Karpas-422 (cell line): ENCODE data around the gene EEF1A2. TPM values are rescaled to one million over a fixed set of nuclear protein-coding genes. Genes with fewer than 3 reads are reported as not detected.

Experiments used
- DNase-seq: peaks from one replicate; pipeline ENCODE4 v3.0.0-alpha.2; 2015
- H2AFZ ChIP-seq: fragments of 200-600 bp; sonication (generic); 2 replicates; pipeline ENCODE4 v1.6.1; 2014; ENCODE audit warnings: antibody characterized with exemption, low read length, mixed read lengths
- H3K27ac ChIP-seq: fragments of 200-600 bp; sonication (generic); 2 replicates; pipeline ENCODE4 v1.5.1; 2014; ENCODE audit warnings: mild to moderate bottlenecking, low read length, moderate library complexity
- H3K27me3 ChIP-seq: fragments of 200-600 bp; sonication (generic); 2 replicates; pipeline ENCODE4 v1.6.1; 2014; ENCODE audit warnings: low read length, mixed read lengths
- H3K36me3 ChIP-seq: fragments of 200-600 bp; sonication (generic); 2 replicates; pipeline ENCODE4 v1.6.1; 2014; ENCODE audit warnings: low read length, mixed read lengths; ENCODE audit not compliant: insufficient read depth
- H3K4me1 ChIP-seq: fragments of 200-600 bp; sonication (generic); 2 replicates; pipeline ENCODE4 v1.6.1; 2014; ENCODE audit warnings: mild to moderate bottlenecking, low read length, mixed read lengths
- H3K4me2 ChIP-seq: fragments of 200-600 bp; sonication (generic); 2 replicates; pipeline ENCODE4 v1.6.1; 2014; ENCODE audit warnings: low read length, low read depth, mild to moderate bottlenecking; ENCODE audit not compliant: poor library complexity, severe bottlenecking
- H3K4me3 ChIP-seq: fragments of 200-600 bp; sonication (generic); 2 replicates; pipeline ENCODE4 v1.5.1; 2014; ENCODE audit warnings: mild to moderate bottlenecking, antibody characterized with exemption, low read length, mixed read lengths
- H3K79me2 ChIP-seq: fragments of 200-600 bp; sonication (generic); 2 replicates; pipeline ENCODE4 v1.6.1; 2014; ENCODE audit warnings: mild to moderate bottlenecking, low read length, mixed read lengths
- H3K9ac ChIP-seq: fragments of 200-600 bp; sonication (generic); 2 replicates; pipeline ENCODE4 v1.6.0; 2014; ENCODE audit warnings: low read length
- H3K9me2 ChIP-seq: fragments of 200-600 bp; sonication (generic), shearing (Covaris generic); replicated peaks from 2 replicates; pipeline ENCODE4 v1.6.0; 2014; ENCODE audit warnings: mild to moderate bottlenecking, low read length, moderate library complexity; ENCODE audit not compliant: insufficient read depth
- H3K9me3 ChIP-seq: fragments of 300-700, 200-600 bp; sonication (generic); 2 replicates; pipeline ENCODE4 v1.6.1; 2014; ENCODE audit warnings: low read length, mixed read lengths
- H4K20me1 ChIP-seq: fragments of 200-600 bp; sonication (generic); 2 replicates; pipeline ENCODE4 v1.6.1; 2014; ENCODE audit warnings: mild to moderate bottlenecking, antibody characterized with exemption, low read length, low read depth; ENCODE audit not compliant: insufficient read depth
- total RNA-seq: library from RNA; depleted of rRNA; stranded (reverse); fragments of >200 nt; shearing (Covaris generic); gene quantifications from 2 replicates; pipeline ENCODE4 v1.2.3, GENCODE V29; 2014; ENCODE audit warnings: low replicate concordance; rRNA removed

Gene EEF1A2
- total RNA-seq: 0.71 TPM in 1 of 2 replicates, not detected in the other

GRCh38 chr20:63498960-63499337, at the start of gene EEF1A2:
TSS of gene EEF1A2 (minus strand) at chr20:63499083. CDS start at chr20:63497763, 1,320 bp downstream.
- Histone ChIP-seq H3K4me1 (peaks cover 12% of the 10 kb centered on the region), H2AFZ (no peak within 1 kb of the TSS), H3K36me3 (no peaks in the 10 kb centered on the region), H3K4me3 (no peak within 1 kb of the TSS), H3K9ac (no peak within 1 kb of the TSS), H3K9me3 (no peaks in the 10 kb centered on the region), H3K79me2 (no peaks in the 10 kb centered on the region), H3K9me2 (no peaks in the 10 kb centered on the region), H3K4me2 (no peak within 1 kb of the TSS), H3K27ac (no peak within 1 kb of the TSS), H4K20me1 (no peaks in the 10 kb centered on the region; the same call in 1 of the 2 replicates), H3K27me3 (no peaks in the 10 kb centered on the region)
- no peak for DNase-seq

DNA sequence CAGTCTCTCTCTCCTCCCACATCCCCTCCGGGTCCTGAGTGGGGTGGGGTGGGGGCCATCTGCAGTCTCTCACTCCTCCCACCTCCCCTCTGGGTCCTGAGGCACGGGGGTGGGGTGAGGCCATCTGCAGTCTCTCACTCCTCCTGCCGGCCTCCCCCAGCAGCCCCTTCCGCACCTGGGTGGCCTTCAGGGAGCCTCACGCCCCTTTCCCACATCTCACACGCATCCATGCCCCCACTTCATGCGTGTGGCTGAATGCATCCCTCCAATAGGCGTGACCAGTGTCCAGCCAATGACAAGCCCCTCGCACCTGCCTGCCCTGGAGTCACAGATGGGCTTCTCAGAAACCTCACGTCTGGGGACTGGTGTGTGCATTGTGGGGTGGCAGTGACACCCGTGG, 49.7 kb upstream of the EEF1A2 start:
- H3K9me3 ChIP-seq: no peaks in the 10 kb centered on the region
- H3K4me1 ChIP-seq: peaks cover 53% of the 10 kb centered on the region
- no peaks in the 10 kb centered on the region for H3K9me2 ChIP-seq
- no peak overlapping the region for H3K27ac ChIP-seq
- H3K79me2 ChIP-seq: no peaks in the 10 kb centered on the region
- H3K9ac ChIP-seq: no peak overlapping the region
- no peaks in the 10 kb centered on the region for H3K36me3 ChIP-seq
- H3K4me3 ChIP-seq: no peak overlapping the region
- H4K20me1 ChIP-seq: peaks cover 6% of the 10 kb centered on the region; the same call in 1 of the 2 replicates
- no peak overlapping the region for H2AFZ ChIP-seq
- H3K4me2 ChIP-seq: no peak overlapping the region
- no peak for DNase-seq
- H3K27me3 ChIP-seq: no peaks in the 10 kb centered on the region

GRCh38 chr20:63547725-63548480, 49.0 kb upstream of the EEF1A2 start, which contains the start of gene SRMS:
TSS of gene SRMS (minus strand) at chr20:63547749. CDS start at chr20:63547463, 286 bp downstream.
- Histone ChIP-seq H3K79me2 (no peaks in the 10 kb centered on the region), H3K27me3 (no peaks in the 10 kb centered on the region), H3K36me3 (no peaks in the 10 kb centered on the region), H3K4me2 (peak within 1 kb of the TSS; percentile 40), H3K9me3 (no peaks in the 10 kb centered on the region), H3K9ac (no peak within 1 kb of the TSS; the same call in 1 of the 2 replicates), H3K27ac (no peak within 1 kb of the TSS), H3K9me2 (no peaks in the 10 kb centered on the region), H3K4me3 (no peak within 1 kb of the TSS), H3K4me1 (peaks cover 51% of the 10 kb centered on the region), H2AFZ (no peak within 1 kb of the TSS), H4K20me1 (peaks cover 6% of the 10 kb centered on the region; the same call in 1 of the 2 replicates)
- no peak for DNase-seq

DNA sequence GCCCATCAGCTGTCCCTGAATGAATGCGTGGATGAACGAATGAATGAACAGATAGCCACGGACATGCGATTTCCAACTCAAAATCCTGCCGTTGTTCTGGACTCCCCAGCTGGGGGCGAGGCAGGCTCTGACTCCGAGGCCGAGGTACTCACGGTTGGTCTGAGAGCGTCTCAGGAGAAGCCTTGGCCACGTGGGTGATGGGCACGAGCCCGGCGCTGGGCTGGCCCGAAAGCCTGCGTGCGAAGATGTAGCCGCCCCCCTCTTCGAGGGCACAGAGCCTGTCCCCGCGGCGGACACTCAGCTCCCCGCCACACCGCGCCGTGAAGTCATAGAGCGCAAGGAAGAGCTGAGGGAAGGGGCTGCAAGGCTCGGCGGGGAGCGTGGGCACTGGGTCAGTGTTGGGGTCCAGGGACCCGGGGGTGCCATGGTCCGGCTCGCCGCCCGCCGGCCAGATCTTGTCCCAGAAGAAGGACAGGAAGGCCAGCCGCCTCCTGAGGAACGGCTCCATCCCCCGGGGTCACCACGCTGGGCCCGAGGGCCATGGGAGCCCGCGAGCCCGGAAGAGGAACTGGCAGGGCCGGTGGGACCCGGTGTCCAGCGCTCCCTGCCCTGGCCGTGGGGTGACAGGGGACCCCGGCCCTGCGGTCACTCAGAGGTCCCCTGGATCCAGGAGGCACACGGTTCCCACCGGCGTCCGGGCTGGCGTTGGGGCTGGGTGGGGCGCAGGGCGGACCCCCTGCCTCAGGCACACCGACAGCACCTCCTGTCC, 48.3 kb upstream of the EEF1A2 start:
- Histone ChIP-seq H3K4me1 (peaks cover 50% of the 10 kb centered on the region), H3K4me3 (no peak overlapping the region)

GRCh38 chr20:63546256-63546955, 47.5 kb upstream of the EEF1A2 start:
- H4K20me1 ChIP-seq: 0 out of 2 replicates have a peak, but pooled peaks cover 5% of the 10 kb centered on the region
- no peak overlapping the region for H3K4me3 ChIP-seq
- peak overlapping the region; percentile 40 for H3K4me2 ChIP-seq
- no peaks in the 10 kb centered on the region for H3K9me2 ChIP-seq
- H2AFZ ChIP-seq: no peak overlapping the region
- H3K79me2 ChIP-seq: no peaks in the 10 kb centered on the region
- DNase-seq: no peak
- H3K9me3 ChIP-seq: no peaks in the 10 kb centered on the region
- no peak overlapping the region; the same call in 1 of the 2 replicates for H3K9ac ChIP-seq
- H3K27ac ChIP-seq: peak overlapping the region; percentile 57; the same call in 1 of the 2 replicates
- H3K36me3 ChIP-seq: no peaks in the 10 kb centered on the region
- H3K4me1 ChIP-seq: peaks cover 47% of the 10 kb centered on the region
- H3K27me3 ChIP-seq: no peaks in the 10 kb centered on the region

More for the DNA sequence above, 48.3 kb upstream of the EEF1A2 start:
- Histone ChIP-seq H3K4me2 (no peak overlapping the region), H3K27me3 (no peaks in the 10 kb centered on the region), H3K27ac (no peak overlapping the region), H4K20me1 (0 out of 2 replicates have a peak, but pooled peaks cover 3% of the 10 kb centered on the region), H3K9me2 (no peaks in the 10 kb centered on the region), H3K36me3 (no peaks in the 10 kb centered on the region), H2AFZ (no peak overlapping the region), H3K9ac (no peak overlapping the region; the same call in 1 of the 2 replicates), H3K79me2 (no peaks in the 10 kb centered on the region), H3K9me3 (no peaks in the 10 kb centered on the region)
- DNase-seq: no peak

DNA sequence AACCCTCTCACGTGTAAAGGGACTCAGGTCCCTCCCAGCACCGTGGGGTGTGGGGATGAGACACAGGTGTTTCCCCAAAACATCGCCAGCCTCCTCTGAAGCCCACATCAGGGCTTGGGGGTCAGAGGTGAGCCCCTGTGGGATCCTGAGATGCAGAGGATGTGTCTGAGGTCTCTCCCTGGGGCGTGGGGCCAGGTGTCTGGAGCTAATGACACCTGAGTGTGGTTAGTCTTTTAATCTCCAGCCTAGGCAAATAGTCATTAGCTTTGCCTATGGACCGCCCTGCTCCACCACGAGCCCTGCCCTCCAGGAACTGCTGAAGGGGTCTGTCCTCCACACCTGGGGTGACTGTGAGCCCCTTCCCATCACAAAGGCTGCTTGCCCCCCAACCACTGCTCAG, 46.9 kb upstream of the EEF1A2 start:
- Histone ChIP-seq H3K9me2 (no peaks in the 10 kb centered on the region), H3K4me3 (no peak overlapping the region; the same call in 1 of the 2 replicates), H4K20me1 (0 out of 2 replicates have a peak, but pooled peaks cover 5% of the 10 kb centered on the region), H3K4me2 (peak overlapping the region; percentile 40), H3K4me1 (peaks cover 42% of the 10 kb centered on the region), H2AFZ (no peak overlapping the region), H3K79me2 (no peaks in the 10 kb centered on the region), H3K9ac (no peak overlapping the region), H3K27ac (peak overlapping the region; percentile 57; the same call in 1 of the 2 replicates), H3K9me3 (no peaks in the 10 kb centered on the region), H3K27me3 (no peaks in the 10 kb centered on the region), H3K36me3 (no peaks in the 10 kb centered on the region)
- peak; percentile 73 for DNase-seq

DNA sequence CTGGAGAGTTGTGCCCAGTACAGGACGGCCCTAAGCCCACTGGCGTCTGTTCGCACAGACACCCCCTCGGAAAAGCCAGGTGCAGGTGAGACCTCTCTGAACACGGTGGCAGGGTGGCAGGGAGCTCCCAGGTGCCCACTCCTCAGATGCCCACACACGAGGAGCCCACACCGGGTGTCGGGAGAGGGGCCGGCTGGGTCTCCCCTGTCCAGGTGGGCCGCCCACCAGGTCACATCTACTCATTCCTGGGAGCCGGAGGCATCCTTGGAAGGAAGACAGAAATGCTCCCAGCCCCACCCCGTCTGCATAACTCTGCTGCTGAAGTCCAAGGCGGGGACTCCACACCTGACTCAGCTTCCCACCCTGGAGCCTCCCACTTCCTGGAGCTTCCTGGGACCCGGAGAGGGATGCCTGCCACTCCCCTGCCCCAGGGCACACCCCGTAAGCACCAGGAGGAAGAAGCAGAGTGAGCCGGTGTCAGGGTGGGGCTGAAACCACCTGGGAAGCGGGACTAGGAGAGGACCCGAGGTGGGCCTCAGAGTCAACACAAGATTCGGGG, 46.2 kb upstream of the EEF1A2 start:
- Histone ChIP-seq H2AFZ (no peak overlapping the region), H3K9me3 (no peaks in the 10 kb centered on the region), H3K79me2 (no peaks in the 10 kb centered on the region), H3K4me2 (peak overlapping the region; percentile 40), H4K20me1 (0 out of 2 replicates have a peak, but pooled peaks cover 5% of the 10 kb centered on the region), H3K4me3 (no peak overlapping the region; the same call in 1 of the 2 replicates), H3K27me3 (no peaks in the 10 kb centered on the region), H3K36me3 (no peaks in the 10 kb centered on the region), H3K9ac (0 out of 2 replicates have a peak overlapping the region, but pooled peaks have one; percentile 8), H3K27ac (0 out of 2 replicates have a peak overlapping the region, but pooled peaks have one; percentile 6), H3K9me2 (no peaks in the 10 kb centered on the region), H3K4me1 (peaks cover 41% of the 10 kb centered on the region)
- DNase-seq: no peak
